Measurements from ENCODE around the gene HMX2.
"Not testable (repeated sequence)": the region's sequence is repeated elsewhere in the genome, so short reads cannot be mapped to it uniquely, and the experiment has no call there.

HMX2 gene

GRCh38 chr10:123175389-123176387 is 27.8 kb downstream of the HMX2 start:
- Histone ChIP-seq H3K27ac (ENCODE audit: low read depth, low read length, severe bottlenecking) (no peak overlapping the region), H3K9me3 (ENCODE audit: control insufficient read depth, low read length) (no peaks in the 10 kb centered on the region), H3K36me3 (ENCODE audit: control insufficient read depth, insufficient read depth, low read length) (peaks cover 34% of the 10 kb centered on the region), H3K4me1 (ENCODE audit: control insufficient read depth, insufficient read depth, low read length, poor library complexity, severe bottlenecking) (no peaks in the 10 kb centered on the region), H3K4me3 (ENCODE audit: extremely low read depth, insufficient read depth, low read length, poor library complexity, severe bottlenecking) (no peak overlapping the region)
- 96 to 100% methylated on average over 3 to 5 of the region's 9 CpGs for WGBS, 2 experiments (ENCODE audit: insufficient coverage in 2 of 2)

GRCh38 chr10:123178390-123178789 is 30.5 kb downstream of the HMX2 start:
- no CpG with 5 or more reads among the region's 4 CpGs for WGBS, 2 experiments (ENCODE audit: insufficient coverage in 2 of 2)

GRCh38 chr10:123180101-123181090 is 32.5 kb downstream of the HMX2 start:
- Histone ChIP-seq H3K27ac (ENCODE audit: low read depth, low read length, severe bottlenecking) (no peak overlapping the region), H3K9me3 (ENCODE audit: control insufficient read depth, low read length) (peaks cover 5% of the 10 kb centered on the region)
- WGBS, 2 experiments (ENCODE audit: insufficient coverage in 2 of 2) = 94 to 95% methylated on average over 3 to 4 of the region's 7 CpGs

More at GRCh38 chr10:123178390-123178789, 30.5 kb downstream of the HMX2 start:
- not testable (repeated sequence) for H3K4me3 ChIP-seq (ENCODE audit: extremely low read depth, insufficient read depth, low read length, poor library complexity, severe bottlenecking); H3K9me3 ChIP-seq (ENCODE audit: control insufficient read depth, low read length); H3K27ac ChIP-seq (ENCODE audit: low read depth, low read length, severe bottlenecking); H3K4me1 ChIP-seq (ENCODE audit: control insufficient read depth, insufficient read depth, low read length, poor library complexity, severe bottlenecking)
- H3K36me3 ChIP-seq (ENCODE audit: control insufficient read depth, insufficient read depth, low read length) = peaks cover 34% of the 10 kb centered on the region

GRCh38 chr10:123183724-123184123 is 35.8 kb downstream of the HMX2 start:
- no CpG with 5 or more reads among the region's 2 CpGs for WGBS, 2 experiments (ENCODE audit: insufficient coverage in 2 of 2)
- Histone ChIP-seq H3K9me3 (ENCODE audit: control insufficient read depth, low read length) (peaks cover 5% of the 10 kb centered on the region), H3K27ac (ENCODE audit: low read depth, low read length, severe bottlenecking) (no peak overlapping the region), H3K36me3 (ENCODE audit: control insufficient read depth, insufficient read depth, low read length) (peaks cover 22% of the 10 kb centered on the region), H3K4me3 (ENCODE audit: extremely low read depth, insufficient read depth, low read length, poor library complexity, severe bottlenecking) (no peak overlapping the region), H3K4me1 (ENCODE audit: control insufficient read depth, insufficient read depth, low read length, poor library complexity, severe bottlenecking) (no peaks in the 10 kb centered on the region)

More at GRCh38 chr10:123180101-123181090, 32.5 kb downstream of the HMX2 start:
- H3K36me3 ChIP-seq (ENCODE audit: control insufficient read depth, insufficient read depth, low read length) = peaks cover 31% of the 10 kb centered on the region
- H3K4me3 ChIP-seq (ENCODE audit: extremely low read depth, insufficient read depth, low read length, poor library complexity, severe bottlenecking) = no peak overlapping the region
- H3K4me1 ChIP-seq (ENCODE audit: control insufficient read depth, insufficient read depth, low read length, poor library complexity, severe bottlenecking) = no peaks in the 10 kb centered on the region

- no peak overlapping the region for H3K4me3 ChIP-seq (ENCODE audit: extremely low read depth, insufficient read depth, low read length, poor library complexity, severe bottlenecking)
Measured at GRCh38 chr10:123187781-123188180, 39.8 kb downstream of the HMX2 start.

GRCh38 chr10:123191886-123192285 is 44.0 kb downstream of the HMX2 start:
- 87 to 90% methylated on average over 3 to 8 of the region's 8 CpGs for WGBS, 2 experiments (ENCODE audit: insufficient coverage in 2 of 2)

More at GRCh38 chr10:123187781-123188180, 39.8 kb downstream of the HMX2 start:
- Histone ChIP-seq H3K9me3 (ENCODE audit: control insufficient read depth, low read length) (peaks cover 5% of the 10 kb centered on the region), H3K27ac (ENCODE audit: low read depth, low read length, severe bottlenecking) (no peak overlapping the region), H3K4me1 (ENCODE audit: control insufficient read depth, insufficient read depth, low read length, poor library complexity, severe bottlenecking) (no peaks in the 10 kb centered on the region), H3K36me3 (ENCODE audit: control insufficient read depth, insufficient read depth, low read length) (peaks cover 38% of the 10 kb centered on the region)
- WGBS, 2 experiments (ENCODE audit: insufficient coverage in 2 of 2) = 83 to 85% methylated on average over 1 to 3 of the region's 5 CpGs

GRCh38 chr10:123194056-123194455 is 46.1 kb downstream of the HMX2 start:
- Histone ChIP-seq H3K9me3 (ENCODE audit: control insufficient read depth, low read length) (no peaks in the 10 kb centered on the region), H3K27ac (ENCODE audit: low read depth, low read length, severe bottlenecking) (no peak overlapping the region), H3K4me3 (ENCODE audit: extremely low read depth, insufficient read depth, low read length, poor library complexity, severe bottlenecking) (no peak overlapping the region), H3K4me1 (ENCODE audit: control insufficient read depth, insufficient read depth, low read length, poor library complexity, severe bottlenecking) (no peaks in the 10 kb centered on the region), H3K36me3 (ENCODE audit: control insufficient read depth, insufficient read depth, low read length) (peaks cover 19% of the 10 kb centered on the region)
- 88 to 92% methylated on average over 9 of the region's 9 CpGs for WGBS, 2 experiments (ENCODE audit: insufficient coverage in 2 of 2)

More at GRCh38 chr10:123191886-123192285, 44.0 kb downstream of the HMX2 start:
- Histone ChIP-seq H3K36me3 (ENCODE audit: control insufficient read depth, insufficient read depth, low read length) (peaks cover 20% of the 10 kb centered on the region), H3K4me1 (ENCODE audit: control insufficient read depth, insufficient read depth, low read length, poor library complexity, severe bottlenecking) (no peaks in the 10 kb centered on the region), H3K9me3 (ENCODE audit: control insufficient read depth, low read length) (no peaks in the 10 kb centered on the region), H3K27ac (ENCODE audit: low read depth, low read length, severe bottlenecking) (no peak overlapping the region), H3K4me3 (ENCODE audit: extremely low read depth, insufficient read depth, low read length, poor library complexity, severe bottlenecking) (no peak overlapping the region)

All from mesodermal cell (in vitro differentiated cells).